ENCODE data around the gene GRIN1. TPM values are rescaled to one million over a fixed set of nuclear protein-coding genes. Genes with fewer than 3 reads are reported as not detected.

Gene GRIN1
- total RNA-seq, 1 donor from 2014 or later, result not detected

DNA sequence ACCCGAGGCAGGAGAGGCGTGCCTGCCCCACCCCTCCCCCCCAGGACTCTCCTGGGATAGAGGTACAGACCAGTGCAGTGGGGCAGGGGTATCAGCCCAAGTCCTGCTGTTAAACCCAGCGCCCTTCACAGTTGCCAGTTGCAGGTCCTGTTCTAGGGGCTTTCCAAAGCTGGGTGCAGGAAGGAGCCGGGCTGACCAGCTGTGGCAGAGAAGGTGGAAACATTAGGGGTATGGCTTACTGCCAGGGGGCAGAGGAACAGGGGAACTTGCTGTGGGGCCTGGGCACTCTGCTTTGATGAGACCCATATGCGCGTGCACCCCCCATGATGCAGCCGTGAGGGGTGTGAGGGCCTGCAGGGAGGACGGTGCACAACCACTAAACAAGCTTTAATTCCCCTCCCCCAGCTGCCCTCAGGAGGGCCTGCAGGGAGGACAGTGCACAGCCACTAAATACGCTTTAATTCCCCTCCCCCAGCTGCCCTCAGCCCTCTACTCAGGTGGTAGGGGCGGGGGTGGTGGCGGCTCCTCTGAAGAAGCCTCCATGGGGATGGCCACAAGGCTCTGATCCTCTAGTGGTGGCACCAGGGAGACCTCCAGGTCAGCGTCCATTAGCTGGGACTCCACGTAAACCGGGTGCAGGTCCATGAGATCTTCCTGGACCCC lies 31.7 kb downstream of the GRIN1 start:
- TF ChIP-seq EZH2phosphoT487 (IDR thresholded peaks at IDR 0.05) (no peak), EZH2 (IDR thresholded peaks at IDR 0.05) (no peak)
- TF ChIP-seq, protein P1, sequence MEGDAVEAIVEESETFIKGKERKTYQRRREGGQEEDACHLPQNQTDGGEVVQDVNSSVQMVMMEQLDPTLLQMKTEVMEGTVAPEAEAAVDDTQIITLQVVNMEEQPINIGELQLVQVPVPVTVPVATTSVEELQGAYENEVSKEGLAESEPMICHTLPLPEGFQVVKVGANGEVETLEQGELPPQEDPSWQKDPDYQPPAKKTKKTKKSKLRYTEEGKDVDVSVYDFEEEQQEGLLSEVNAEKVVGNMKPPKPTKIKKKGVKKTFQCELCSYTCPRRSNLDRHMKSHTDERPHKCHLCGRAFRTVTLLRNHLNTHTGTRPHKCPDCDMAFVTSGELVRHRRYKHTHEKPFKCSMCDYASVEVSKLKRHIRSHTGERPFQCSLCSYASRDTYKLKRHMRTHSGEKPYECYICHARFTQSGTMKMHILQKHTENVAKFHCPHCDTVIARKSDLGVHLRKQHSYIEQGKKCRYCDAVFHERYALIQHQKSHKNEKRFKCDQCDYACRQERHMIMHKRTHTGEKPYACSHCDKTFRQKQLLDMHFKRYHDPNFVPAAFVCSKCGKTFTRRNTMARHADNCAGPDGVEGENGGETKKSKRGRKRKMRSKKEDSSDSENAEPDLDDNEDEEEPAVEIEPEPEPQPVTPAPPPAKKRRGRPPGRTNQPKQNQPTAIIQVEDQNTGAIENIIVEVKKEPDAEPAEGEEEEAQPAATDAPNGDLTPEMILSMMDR (IDR thresholded peaks at IDR 0.05), result no peak
- peaks cover 59% of the 10 kb centered on the region for H4K20me1 ChIP-seq (ENCODE audit: low read depth)
- Mint-ChIP-seq H3K9me3 (no peaks in the 10 kb centered on the region), H3K4me1 (no peaks in the 10 kb centered on the region), H3K27ac (no peak overlapping the region), H3K27me3 (ENCODE audit: insufficient read depth, low read depth) (peaks cover 24% of the 10 kb centered on the region), H3K36me3 (no peaks in the 10 kb centered on the region), H3K4me3 (peak overlapping the region; percentile 59)
- no peaks in the 10 kb centered on the region for H3K36me3 ChIP-seq
- H3K4me3 ChIP-seq, result no peak overlapping the region
- no peak overlapping the region for H2AFZ ChIP-seq (replicated peaks)
- H3K27me3 ChIP-seq, result peaks cover 100% of the 10 kb centered on the region
- no peak overlapping the region for H3K27ac ChIP-seq
- H3F3A ChIP-seq (ENCODE audit: low read depth), result peaks cover 17% of the 10 kb centered on the region
- H3K4me2 ChIP-seq, result no peak overlapping the region
- no peak overlapping the region for H3K9ac ChIP-seq
- H3K79me2 ChIP-seq (ENCODE audit: low read depth), result no peaks in the 10 kb centered on the region
- H3K4me1 ChIP-seq, result peaks cover 25% of the 10 kb centered on the region
- H3K9me3 ChIP-seq (ENCODE audit: low read depth), result no peaks in the 10 kb centered on the region
- DNase-seq (ENCODE audit: low spot score), result no peak

DNA sequence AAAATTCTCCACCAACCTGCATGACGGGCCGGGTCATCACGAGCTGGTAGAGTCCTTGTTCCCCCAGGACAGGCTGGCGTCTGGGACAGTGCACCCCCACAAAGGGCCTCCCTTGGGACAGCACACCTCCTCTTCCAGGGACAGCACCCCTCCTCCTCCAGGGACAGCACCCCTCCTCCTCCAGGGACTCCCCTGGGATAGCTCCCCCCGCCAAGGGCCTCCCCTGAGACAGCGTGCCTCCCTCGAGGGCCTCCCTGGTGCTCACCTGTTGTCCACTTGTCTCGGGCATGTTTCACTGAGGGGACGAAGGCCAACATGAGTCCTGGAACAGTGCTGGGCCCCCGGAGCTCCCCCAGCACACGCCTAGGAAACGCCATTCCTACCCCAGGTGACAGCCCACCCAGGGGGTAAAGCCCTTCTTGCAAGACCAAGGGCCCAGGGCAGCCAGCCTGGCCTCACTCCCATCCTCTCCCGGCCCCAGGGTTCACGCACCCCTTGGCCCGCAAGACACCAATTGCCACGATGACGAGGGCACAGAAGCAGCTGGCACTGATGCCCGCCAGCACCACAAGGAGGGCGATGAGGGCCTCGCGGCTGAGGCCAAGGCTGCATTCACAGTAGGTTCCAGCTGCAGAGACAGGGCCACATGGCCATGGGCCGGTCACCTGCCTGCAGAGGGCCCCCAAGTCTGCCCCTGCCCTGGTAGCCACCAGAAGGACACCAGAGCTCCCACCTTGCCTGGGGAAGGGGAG lies 32.4 kb downstream of the GRIN1 start:
- Histone ChIP-seq H4K20me1 (ENCODE audit: low read depth) (peaks cover 58% of the 10 kb centered on the region), H3K27me3 (peaks cover 100% of the 10 kb centered on the region), H3K4me3 (no peak overlapping the region), H3K36me3 (no peaks in the 10 kb centered on the region), H3F3A (ENCODE audit: low read depth) (peaks cover 21% of the 10 kb centered on the region), H2AFZ (replicated peaks) (no peak overlapping the region), H3K9ac (no peak overlapping the region), H3K4me2 (no peak overlapping the region), H3K4me1 (peaks cover 25% of the 10 kb centered on the region), H3K27ac (no peak overlapping the region), H3K9me3 (ENCODE audit: low read depth) (no peaks in the 10 kb centered on the region), H3K79me2 (ENCODE audit: low read depth) (no peaks in the 10 kb centered on the region)
- no peak for DNase-seq (ENCODE audit: low spot score)
- Mint-ChIP-seq H3K9me3 (no peaks in the 10 kb centered on the region), H3K27me3 (ENCODE audit: insufficient read depth, low read depth) (peaks cover 24% of the 10 kb centered on the region), H3K36me3 (no peaks in the 10 kb centered on the region), H3K4me1 (no peaks in the 10 kb centered on the region), H3K4me3 (no peak overlapping the region), H3K27ac (no peak overlapping the region)
- TF ChIP-seq, protein P1 (IDR thresholded peaks at IDR 0.05), result no peak
- TF ChIP-seq EZH2 (IDR thresholded peaks at IDR 0.05), result no peak
- no peak for TF ChIP-seq EZH2phosphoT487 (IDR thresholded peaks at IDR 0.05)

DNA sequence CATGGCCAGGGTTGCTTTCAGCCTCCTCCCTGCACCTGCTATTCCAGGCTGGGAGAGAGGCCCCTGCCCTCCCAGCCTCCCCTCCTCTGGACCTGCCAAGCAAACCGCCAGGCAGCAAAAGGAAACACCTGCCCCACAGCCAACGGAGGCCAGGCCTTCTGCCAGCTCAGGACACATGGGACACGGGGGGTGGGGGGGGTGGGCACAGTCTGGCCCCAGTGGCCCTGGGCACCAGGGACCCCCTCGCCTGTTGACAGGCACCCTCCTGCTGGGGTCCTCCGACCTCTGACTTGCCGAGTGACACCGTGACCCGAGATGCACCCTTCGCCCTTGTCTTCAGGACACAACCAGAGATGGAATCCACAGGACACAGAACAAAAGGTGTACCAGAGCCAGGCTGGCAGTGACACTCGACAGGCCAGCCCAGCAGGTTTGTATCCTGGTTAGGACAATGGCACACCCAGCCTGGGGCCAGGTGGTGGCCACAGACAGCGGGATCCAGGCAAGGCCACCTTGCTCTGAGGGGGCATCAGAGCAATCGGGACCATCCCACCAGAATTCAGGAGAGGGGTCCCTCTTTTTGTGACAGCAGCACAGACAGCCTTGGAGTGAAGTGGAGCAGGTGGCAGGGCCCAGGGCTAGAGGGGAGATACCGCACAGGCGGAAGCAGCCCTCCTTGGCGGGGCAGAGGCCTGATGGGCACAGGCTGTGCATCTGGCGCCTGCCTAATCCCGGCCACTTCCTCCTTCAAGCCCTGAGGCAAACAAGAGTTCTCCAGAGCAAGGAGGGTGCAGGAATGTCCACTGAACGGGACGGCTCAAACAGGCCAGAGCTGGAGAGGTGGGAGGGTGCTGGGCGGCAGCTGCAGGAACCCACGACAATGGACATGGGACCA lies 34.2 kb downstream of the GRIN1 start:
- Histone ChIP-seq H3K27ac (no peak overlapping the region), H3K36me3 (no peaks in the 10 kb centered on the region), H3K9ac (no peak overlapping the region), H3K9me3 (ENCODE audit: low read depth) (no peaks in the 10 kb centered on the region), H3F3A (ENCODE audit: low read depth) (peaks cover 26% of the 10 kb centered on the region), H3K79me2 (ENCODE audit: low read depth) (no peaks in the 10 kb centered on the region), H3K4me3 (no peak overlapping the region), H3K4me1 (peaks cover 21% of the 10 kb centered on the region), H4K20me1 (ENCODE audit: low read depth) (peaks cover 47% of the 10 kb centered on the region), H3K4me2 (no peak overlapping the region), H3K27me3 (peaks cover 87% of the 10 kb centered on the region), H2AFZ (replicated peaks) (no peak overlapping the region)
- Mint-ChIP-seq H3K27me3 (ENCODE audit: insufficient read depth, low read depth) (peaks cover 20% of the 10 kb centered on the region), H3K36me3 (no peaks in the 10 kb centered on the region), H3K9me3 (no peaks in the 10 kb centered on the region), H3K27ac (peak overlapping the region; percentile 69), H3K4me3 (no peak overlapping the region), H3K4me1 (no peaks in the 10 kb centered on the region)
- TF ChIP-seq, protein P1 (IDR thresholded peaks at IDR 0.05), result no peak
- TF ChIP-seq EZH2phosphoT487 (IDR thresholded peaks at IDR 0.05) (no peak), EZH2 (IDR thresholded peaks at IDR 0.05) (no peak)
- DNase-seq (ENCODE audit: low spot score), result no peak
